GM19372 (cell line): Measurements from ENCODE around the gene UBE2D1.
A peak's percentile ranks its signal among the peaks of the same experiment; 100 is the strongest.

Experiments used
- ATAC-seq: cut with Tn5 transposase; IDR thresholded peaks from one replicate; pipeline ENCODE4 v1.9.1; 2021; ENCODE audit warnings: mild to moderate bottlenecking, low read depth, moderate library complexity; ENCODE audit not compliant: unreplicated experiment

Gene UBE2D1

DNA sequence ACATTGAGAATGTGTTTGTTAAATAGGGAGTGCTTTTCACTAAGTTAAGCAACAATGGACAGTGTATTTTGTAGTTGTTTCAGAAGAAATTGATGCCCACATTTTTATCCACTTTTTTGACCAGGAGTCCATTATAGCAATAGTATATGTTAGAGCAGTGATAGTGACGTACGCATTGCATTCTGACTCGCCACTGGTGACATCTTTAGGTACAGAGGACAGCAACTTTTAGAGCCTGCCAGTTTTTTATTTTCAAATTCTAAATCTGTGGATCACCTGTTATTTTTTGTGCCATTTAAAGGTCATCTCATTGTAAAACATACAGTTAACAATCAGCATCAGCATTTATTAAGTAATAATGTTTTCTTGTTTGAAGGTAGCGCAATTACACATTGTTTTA is 1.4 kb downstream of the UBE2D1 start:
- ATAC-seq: no peak

- ATAC-seq: no peak
Observed at GRCh38 chr10:58341422-58341821, 6.6 kb downstream of the UBE2D1 start.

- no peak for ATAC-seq
Observed at GRCh38 chr10:58341947-58342346, 7.1 kb downstream of the UBE2D1 start.

DNA sequence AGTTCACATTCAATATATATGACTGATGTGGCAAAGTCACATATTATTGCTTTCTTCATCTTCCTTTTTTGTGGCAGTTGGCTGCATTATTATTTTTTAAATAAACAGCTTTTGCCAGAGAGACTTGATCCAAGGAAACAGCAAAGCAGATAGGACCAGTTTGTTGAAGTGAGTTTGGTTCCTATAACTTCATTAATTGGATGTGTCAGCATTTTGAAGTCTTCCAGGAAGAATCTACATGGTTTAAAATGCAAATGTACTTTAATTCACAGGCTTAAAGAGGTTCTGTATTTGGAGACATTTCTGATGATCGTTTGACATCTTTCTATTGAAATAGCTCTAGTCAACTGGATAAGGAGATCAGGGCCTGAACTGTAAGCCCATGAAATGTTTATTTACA is 13.2 kb downstream of the UBE2D1 start:
- no peak for ATAC-seq

DNA sequence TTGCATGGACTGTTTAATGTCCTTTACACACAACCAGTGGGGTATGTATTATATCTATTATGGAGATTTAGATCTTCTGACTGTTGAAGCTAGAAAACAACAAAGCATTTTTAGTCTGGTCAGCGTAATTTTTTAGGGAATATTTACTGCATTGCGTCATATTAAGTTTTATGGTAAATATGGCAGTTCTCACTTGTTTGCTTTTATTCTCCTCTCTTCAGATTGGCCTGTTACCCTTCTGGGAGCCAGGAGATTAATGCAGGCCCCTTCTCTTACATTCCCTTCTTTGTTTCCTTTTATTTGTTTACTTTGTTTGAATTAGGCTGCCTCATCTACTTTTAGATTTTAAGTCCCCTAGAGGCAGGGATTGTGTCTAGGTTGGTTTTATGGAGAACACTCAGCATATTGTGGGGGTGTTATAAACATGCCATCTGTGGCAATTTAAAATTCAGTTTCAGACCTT is 13.8 kb downstream of the UBE2D1 start:
- ATAC-seq: no peak

- ATAC-seq: no peak
Observed at GRCh38 chr10:58350023-58350422, 15.2 kb downstream of the UBE2D1 start.

- ATAC-seq: no peak
Observed at GRCh38 chr10:58350619-58351323, 16.0 kb downstream of the UBE2D1 start.

GRCh38 chr10:58351616-58352578 is 17.1 kb downstream of the UBE2D1 start:
- ATAC-seq: no peak

- no peak for ATAC-seq
Observed at GRCh38 chr10:58352956-58353610, 18.3 kb downstream of the UBE2D1 start.

GRCh38 chr10:58356756-58357155 is 21.9 kb downstream of the UBE2D1 start:
- ATAC-seq: no peak

DNA sequence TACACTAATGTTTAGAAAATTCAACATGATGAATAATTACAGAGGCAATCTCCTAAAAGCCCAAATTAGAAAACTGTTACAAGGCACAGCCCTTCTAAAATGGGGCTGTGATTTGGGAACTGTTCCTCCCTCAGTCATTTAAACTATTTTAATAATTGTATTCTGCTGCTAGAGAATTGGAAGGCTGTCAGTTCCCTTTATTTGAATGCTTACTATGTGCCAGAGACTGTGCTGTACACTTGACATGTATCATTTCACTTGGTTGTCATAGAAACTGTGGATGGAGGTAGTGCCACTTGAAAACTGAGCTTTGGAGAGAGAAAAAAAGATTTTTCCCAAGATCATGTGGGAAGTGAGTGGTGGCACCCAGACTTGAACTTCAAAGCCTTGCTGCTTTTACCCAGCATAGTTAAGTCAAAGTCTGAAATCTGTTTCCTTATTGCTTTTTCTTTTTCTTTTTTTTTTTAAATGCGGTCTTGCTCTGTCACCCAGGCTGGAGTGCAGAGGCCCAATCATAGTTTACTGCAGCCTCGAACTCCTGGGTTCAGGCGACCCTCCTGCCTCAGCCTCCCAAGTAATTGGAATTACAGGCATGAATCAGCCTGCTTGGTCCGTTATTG is 23.6 kb downstream of the UBE2D1 start:
- ATAC-seq: no peak

DNA sequence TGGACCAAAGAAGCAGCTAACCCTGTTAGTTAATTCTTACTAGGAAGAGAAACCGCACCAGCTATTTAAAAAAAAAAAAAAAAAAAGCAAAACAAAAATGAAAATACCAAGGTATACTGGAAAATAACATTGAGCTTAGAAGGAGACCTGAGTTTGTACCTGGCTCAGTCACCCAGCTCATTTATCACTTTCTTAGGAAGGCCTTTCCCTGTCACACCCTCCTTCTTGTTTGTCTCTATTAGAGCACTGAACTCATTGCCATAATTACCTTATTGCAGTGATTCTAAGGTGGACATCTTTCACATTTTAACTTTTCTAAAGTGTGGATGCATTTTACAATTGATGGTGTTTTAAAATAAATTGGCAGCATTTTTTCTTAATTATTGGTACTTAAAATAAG is 24.1 kb downstream of the UBE2D1 start:
- no peak for ATAC-seq

GRCh38 chr10:58359541-58359940 is 24.7 kb downstream of the UBE2D1 start:
- no peak for ATAC-seq

DNA sequence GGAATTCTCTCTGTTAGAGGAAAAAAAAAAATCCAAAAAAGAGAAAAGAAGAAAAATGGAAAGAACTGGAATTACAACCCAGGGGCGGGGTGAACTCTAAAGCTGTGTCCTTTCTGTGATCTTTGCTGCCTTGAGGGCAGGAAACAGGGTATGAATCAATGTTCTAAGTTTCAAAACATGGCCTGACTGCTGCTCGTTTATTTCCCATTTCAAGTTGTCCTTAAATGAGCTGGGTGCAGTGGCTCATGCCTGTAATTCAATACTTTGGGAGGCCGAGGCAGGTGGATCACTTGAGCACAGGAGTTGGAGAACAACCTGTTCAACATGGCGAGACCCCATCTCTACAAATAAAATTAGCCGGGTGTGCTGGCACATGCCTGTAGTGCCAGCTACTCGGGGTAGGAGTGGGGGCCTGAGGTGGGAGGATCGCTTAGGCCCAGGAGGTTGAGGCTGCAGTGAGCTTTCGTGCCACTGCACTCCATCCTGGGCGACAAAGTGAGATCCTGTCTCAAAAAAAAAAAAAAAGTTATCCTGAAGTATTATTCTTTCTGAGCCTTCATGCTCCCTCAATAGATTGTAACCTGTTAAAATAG is 25.7 kb downstream of the UBE2D1 start:
- ATAC-seq: no peak

GRCh38 chr10:58361353-58361752 is 26.5 kb downstream of the UBE2D1 start:
- no peak for ATAC-seq

GRCh38 chr10:58362027-58362789 is 27.4 kb downstream of the UBE2D1 start:
- no peak for ATAC-seq

GRCh38 chr10:58367069-58367468 is 32.3 kb downstream of the UBE2D1 start:
- no peak for ATAC-seq

DNA sequence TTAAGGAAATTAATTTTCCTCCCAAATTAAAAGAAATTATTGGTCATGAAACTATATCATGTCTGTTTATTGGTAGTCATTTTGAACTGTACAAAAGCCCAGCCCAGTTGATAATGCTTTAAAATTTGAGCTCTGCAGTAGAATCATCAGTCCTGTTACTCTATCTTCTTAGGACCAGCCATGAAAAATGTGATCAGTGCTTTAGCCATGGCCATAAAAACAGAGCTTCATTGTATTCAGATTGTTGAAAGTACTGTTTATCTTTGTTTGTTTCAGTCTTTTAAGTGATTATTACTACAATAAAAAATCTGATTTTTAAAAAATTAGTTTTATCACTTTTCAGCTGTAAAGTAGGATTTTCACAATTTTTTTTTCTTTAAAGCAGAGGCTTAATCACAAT is 36.7 kb downstream of the UBE2D1 start:
- ATAC-seq: no peak

- peak; percentile 56 for ATAC-seq
Observed at GRCh38 chr10:58372607-58373441, 38.0 kb downstream of the UBE2D1 start.
